ENCODE results near the gene OR10A5.
"Not testable (repeated sequence)": the region's sequence is repeated elsewhere in the genome, so short reads cannot be mapped to it uniquely, and the experiment has no call there.

Gene OR10A5

GRCh38 chr11:6843670-6844069, 1.8 kb upstream of the OR10A5 start:
- DNase-seq (no peak), ATAC-seq (replicated peaks) (no peak)
- Mint-ChIP-seq H3K4me1 (ENCODE audit: low read depth in 2 of 2) (no peaks in the 10 kb centered on the region), H3K9me3 (no peaks in the 10 kb centered on the region), H3K27ac (no peak overlapping the region), H3K27me3 (peaks cover 33 to 45% of the 10 kb centered on the region in 2 donors), H3K4me3 (no peak overlapping the region), H3K36me3 (ENCODE audit: insufficient read depth) (no peaks in the 10 kb centered on the region)

DNA sequence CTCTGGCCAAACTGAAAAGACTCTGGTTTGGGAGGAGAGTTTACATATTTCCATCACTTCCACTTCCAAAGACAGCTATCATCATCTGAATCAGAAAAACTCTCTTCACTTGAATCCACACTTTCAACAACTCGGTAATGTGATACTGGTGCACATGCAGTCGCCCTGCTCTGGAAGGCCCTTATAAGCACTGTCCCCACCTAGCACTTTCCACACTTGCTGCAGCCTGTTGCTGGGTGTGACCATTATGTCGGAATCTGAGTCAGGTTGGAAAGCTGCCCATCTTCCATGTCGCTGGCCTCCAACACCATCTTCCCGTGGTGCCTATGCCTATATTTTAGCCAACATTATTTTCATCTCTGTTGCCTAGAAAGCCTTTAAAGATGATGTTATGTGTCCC, 1.1 kb upstream of the OR10A5 start:
- no peaks in the 10 kb centered on the region for H3K36me3 Mint-ChIP-seq (ENCODE audit: insufficient read depth)

GRCh38 chr11:6850526-6850925, 5.0 kb downstream of the OR10A5 start:
- Mint-ChIP-seq H3K27me3 (peaks cover 17 to 31% of the 10 kb centered on the region in 2 donors), H3K4me3 (no peak overlapping the region), H3K4me1 (ENCODE audit: low read depth in 2 of 2) (no peaks in the 10 kb centered on the region), H3K9me3 (peaks cover 0 to 5% of the 10 kb centered on the region in 2 donors), H3K36me3 (ENCODE audit: insufficient read depth) (peaks cover 4% of the 10 kb centered on the region), H3K27ac (no peak overlapping the region)
- ATAC-seq (replicated peaks) = no peak
- no peak for DNase-seq

More for the DNA sequence above, 1.1 kb upstream of the OR10A5 start:
- Mint-ChIP-seq H3K27ac (no peak overlapping the region), H3K9me3 (no peaks in the 10 kb centered on the region), H3K4me1 (ENCODE audit: low read depth in 2 of 2) (no peaks in the 10 kb centered on the region), H3K27me3 (peaks cover 33 to 45% of the 10 kb centered on the region in 2 donors), H3K4me3 (no peak overlapping the region)
- DNase-seq = no peak
- no peak for ATAC-seq (replicated peaks)

GRCh38 chr11:6854801-6855200, 9.3 kb downstream of the OR10A5 start:
- DNase-seq; H3K9me3 Mint-ChIP-seq; H3K4me3 Mint-ChIP-seq; H3K4me1 Mint-ChIP-seq (ENCODE audit: low read depth in 2 of 2); ATAC-seq (replicated peaks); H3K36me3 Mint-ChIP-seq (ENCODE audit: insufficient read depth); H3K27ac Mint-ChIP-seq: not testable (repeated sequence)
- H3K27me3 Mint-ChIP-seq = peaks cover 16 to 19% of the 10 kb centered on the region in 2 donors

DNA sequence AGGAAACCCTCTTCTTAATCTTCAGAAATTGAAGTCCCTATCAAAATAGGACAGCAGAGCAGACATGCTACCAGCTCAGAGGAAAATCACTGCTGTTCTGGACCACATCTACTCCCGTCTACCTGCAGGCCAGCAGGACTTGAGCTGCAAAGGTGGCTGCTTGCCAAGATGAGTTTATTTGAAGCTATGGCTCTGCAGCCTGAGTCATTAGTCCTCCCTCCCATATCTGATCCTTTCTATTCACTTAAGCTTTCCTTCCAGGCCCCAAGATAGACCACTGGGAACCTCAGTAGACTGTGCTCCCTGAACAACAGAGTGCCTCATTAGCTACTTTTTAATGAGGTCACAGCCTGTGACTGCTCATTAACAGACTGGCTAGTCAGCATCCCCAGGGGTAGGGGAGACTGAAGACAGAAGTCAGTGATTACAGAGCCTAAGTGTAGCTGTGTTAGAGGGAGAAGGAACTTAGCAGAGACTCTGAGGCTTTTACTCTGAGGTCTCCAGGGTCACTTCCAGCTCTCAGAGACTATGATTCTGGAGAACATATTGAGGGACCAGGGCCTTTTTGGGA, 10.6 kb downstream of the OR10A5 start:
- H3K9me3 Mint-ChIP-seq = peaks cover 5 to 7% of the 10 kb centered on the region in 2 donors
- H3K27me3 Mint-ChIP-seq = peaks cover 19 to 24% of the 10 kb centered on the region in 2 donors
- no peak overlapping the region for H3K4me3 Mint-ChIP-seq
- DNase-seq = no peak
- peaks cover 0 to 3% of the 10 kb centered on the region in 2 donors for H3K4me1 Mint-ChIP-seq (ENCODE audit: low read depth in 2 of 2)
- no peak overlapping the region for H3K27ac Mint-ChIP-seq
- H3K36me3 Mint-ChIP-seq (ENCODE audit: insufficient read depth) = peaks cover 4% of the 10 kb centered on the region
- ATAC-seq (replicated peaks) = no peak

- Mint-ChIP-seq H3K27me3 (peaks cover 19 to 25% of the 10 kb centered on the region in 2 donors), H3K27ac (no peak overlapping the region), H3K36me3 (ENCODE audit: insufficient read depth) (peaks cover 4% of the 10 kb centered on the region), H3K9me3 (peaks cover 3 to 7% of the 10 kb centered on the region in 2 donors), H3K4me3 (no peak overlapping the region), H3K4me1 (ENCODE audit: low read depth in 2 of 2) (peaks cover 0 to 3% of the 10 kb centered on the region in 2 donors)
- ATAC-seq (replicated peaks) = no peak
- no peak for DNase-seq
Measured at GRCh38 chr11:6856871-6857270, 11.4 kb downstream of the OR10A5 start.

GRCh38 chr11:6862961-6863360, 17.5 kb downstream of the OR10A5 start, which contains the start of gene OR10A2:
OR10A2 (plus strand) TSS chr11:6863057; CDS start chr11:6869755, 6,698 bp downstream.
- no peak for DNase-seq
- no peaks in the 10 kb centered on the region for H3K4me1 Mint-ChIP-seq (ENCODE audit: low read depth in 2 of 2)
- no peak within 1 kb of the TSS for H3K4me3 Mint-ChIP-seq
- H3K9me3 Mint-ChIP-seq = peaks cover 0 to 7% of the 10 kb centered on the region in 2 donors
- no peaks in the 10 kb centered on the region for H3K36me3 Mint-ChIP-seq (ENCODE audit: insufficient read depth)
- peaks cover 12 to 41% of the 10 kb centered on the region in 2 donors for H3K27me3 Mint-ChIP-seq
- no peak for ATAC-seq (replicated peaks)
- H3K27ac Mint-ChIP-seq = no peak within 1 kb of the TSS

DNA sequence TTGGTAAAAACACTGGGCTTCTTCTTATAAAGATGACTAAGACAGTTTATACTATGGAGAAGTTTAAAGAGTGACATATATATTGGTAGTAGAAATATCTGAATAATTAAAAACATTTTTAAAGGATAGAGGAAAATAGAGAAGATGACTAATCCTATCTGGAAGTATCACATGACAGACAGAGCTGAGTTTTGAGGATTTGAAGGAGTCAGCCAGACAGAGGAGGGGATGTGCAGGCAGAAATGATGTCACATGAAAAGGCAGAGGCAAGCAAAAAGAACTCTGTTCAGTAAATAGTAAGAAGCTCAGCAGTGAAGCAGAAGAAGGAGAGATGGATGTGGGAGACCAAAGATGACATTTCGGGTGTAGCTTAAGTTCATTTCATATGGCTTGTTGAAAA, 19.0 kb downstream of the OR10A5 start:
- Mint-ChIP-seq H3K9me3 (peaks cover 0 to 5% of the 10 kb centered on the region in 2 donors), H3K4me3 (no peak overlapping the region), H3K36me3 (ENCODE audit: insufficient read depth) (no peaks in the 10 kb centered on the region), H3K27ac (no peak overlapping the region), H3K4me1 (ENCODE audit: low read depth in 2 of 2) (no peaks in the 10 kb centered on the region), H3K27me3 (peaks cover 7 to 33% of the 10 kb centered on the region in 2 donors)
- ATAC-seq (replicated peaks) = no peak
- DNase-seq = no peak

- Mint-ChIP-seq H3K4me3 (no peak overlapping the region), H3K27me3 (peaks cover 17 to 33% of the 10 kb centered on the region in 2 donors)
Measured at GRCh38 chr11:6871278-6871677, 25.8 kb downstream of the OR10A5 start.

GRCh38 chr11:6875761-6876160, 30.3 kb downstream of the OR10A5 start:
- no peak for ATAC-seq (replicated peaks)
- H3K4me1 Mint-ChIP-seq (ENCODE audit: low read depth in 2 of 2) = no peaks in the 10 kb centered on the region
- peaks cover 25 to 31% of the 10 kb centered on the region in 2 donors for H3K27me3 Mint-ChIP-seq

More at GRCh38 chr11:6871278-6871677, 25.8 kb downstream of the OR10A5 start:
- H3K27ac Mint-ChIP-seq = no peak overlapping the region
- H3K36me3 Mint-ChIP-seq (ENCODE audit: insufficient read depth) = peaks cover 4% of the 10 kb centered on the region
- DNase-seq (no peak), ATAC-seq (replicated peaks) (no peak)
- no peaks in the 10 kb centered on the region for H3K9me3 Mint-ChIP-seq
- H3K4me1 Mint-ChIP-seq (ENCODE audit: low read depth in 2 of 2) = no peaks in the 10 kb centered on the region

GRCh38 chr11:6876325-6876724, 30.8 kb downstream of the OR10A5 start, which contains the start of gene OR10A4:
OR10A4 (plus strand) TSS chr11:6876625; CDS start chr11:6876648, 23 bp downstream.
- no peak within 1 kb of the TSS for H3K4me3 Mint-ChIP-seq
- H3K27me3 Mint-ChIP-seq = peaks cover 25 to 26% of the 10 kb centered on the region in 2 donors
- ATAC-seq (replicated peaks) (no peak), DNase-seq (no peak)
- H3K27ac Mint-ChIP-seq = no peak within 1 kb of the TSS
- H3K9me3 Mint-ChIP-seq = peaks cover 0 to 7% of the 10 kb centered on the region in 2 donors
- peaks cover 4% of the 10 kb centered on the region for H3K36me3 Mint-ChIP-seq (ENCODE audit: insufficient read depth)
- no peaks in the 10 kb centered on the region for H3K4me1 Mint-ChIP-seq (ENCODE audit: low read depth in 2 of 2)

More at GRCh38 chr11:6875761-6876160, 30.3 kb downstream of the OR10A5 start:
- Mint-ChIP-seq H3K9me3 (peaks cover 0 to 7% of the 10 kb centered on the region in 2 donors), H3K27ac (no peak overlapping the region), H3K4me3 (no peak overlapping the region), H3K36me3 (ENCODE audit: insufficient read depth) (peaks cover 4% of the 10 kb centered on the region)
- DNase-seq = no peak

DNA sequence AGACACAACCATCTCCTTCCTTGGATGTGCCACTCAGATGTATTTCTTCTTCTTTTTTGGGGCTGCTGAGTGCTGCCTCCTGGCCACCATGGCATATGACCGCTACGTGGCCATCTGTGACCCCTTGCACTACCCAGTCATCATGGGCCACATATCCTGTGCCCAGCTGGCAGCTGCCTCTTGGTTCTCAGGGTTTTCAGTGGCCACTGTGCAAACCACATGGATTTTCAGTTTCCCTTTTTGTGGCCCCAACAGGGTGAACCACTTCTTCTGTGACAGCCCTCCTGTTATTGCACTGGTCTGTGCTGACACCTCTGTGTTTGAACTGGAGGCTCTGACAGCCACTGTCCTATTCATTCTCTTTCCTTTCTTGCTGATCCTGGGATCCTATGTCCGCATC, 31.4 kb downstream of the OR10A5 start:
- Mint-ChIP-seq H3K4me3 (no peak overlapping the region), H3K27ac (no peak overlapping the region), H3K27me3 (peaks cover 22 to 25% of the 10 kb centered on the region in 2 donors), H3K9me3 (peaks cover 0 to 7% of the 10 kb centered on the region in 2 donors), H3K36me3 (ENCODE audit: insufficient read depth) (peaks cover 4% of the 10 kb centered on the region), H3K4me1 (ENCODE audit: low read depth in 2 of 2) (no peaks in the 10 kb centered on the region)
- DNase-seq (no peak), ATAC-seq (replicated peaks) (no peak)

DNA sequence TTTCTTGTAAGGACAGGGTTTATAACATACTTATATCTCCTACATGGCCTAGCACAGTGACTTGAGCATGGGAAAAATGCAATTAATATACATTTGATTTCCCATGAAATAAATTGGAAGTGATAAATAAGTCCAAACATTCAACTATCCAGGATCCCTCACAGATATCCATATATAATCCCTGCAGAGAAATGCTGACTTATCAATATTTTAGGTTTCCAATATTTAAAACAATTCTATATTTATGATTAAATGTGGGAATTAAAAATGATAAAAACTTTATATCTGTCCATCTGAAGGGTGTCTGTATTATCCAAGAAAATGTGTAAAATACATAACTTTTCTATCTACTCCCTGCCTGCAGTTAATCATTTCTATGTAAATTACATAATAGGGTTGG, 37.3 kb downstream of the OR10A5 start:
- H3K27ac Mint-ChIP-seq = no peak overlapping the region
- no peaks in the 10 kb centered on the region for H3K36me3 Mint-ChIP-seq (ENCODE audit: insufficient read depth)
- ATAC-seq (replicated peaks) (no peak), DNase-seq (no peak)
- no peaks in the 10 kb centered on the region for H3K9me3 Mint-ChIP-seq
- peaks cover 17 to 24% of the 10 kb centered on the region in 2 donors for H3K27me3 Mint-ChIP-seq
- H3K4me3 Mint-ChIP-seq = no peak overlapping the region
- no peaks in the 10 kb centered on the region for H3K4me1 Mint-ChIP-seq (ENCODE audit: low read depth in 2 of 2)

- not testable (repeated sequence) for H3K27ac Mint-ChIP-seq; H3K9me3 Mint-ChIP-seq; H3K36me3 Mint-ChIP-seq (ENCODE audit: insufficient read depth); DNase-seq; ATAC-seq (replicated peaks); H3K4me1 Mint-ChIP-seq (ENCODE audit: low read depth in 2 of 2); H3K4me3 Mint-ChIP-seq
- peaks cover 16 to 43% of the 10 kb centered on the region in 2 donors for H3K27me3 Mint-ChIP-seq
Measured at GRCh38 chr11:6887711-6888110, 42.2 kb downstream of the OR10A5 start.

Data from effector memory CD8-positive, alpha-beta T cell (primary cell).